H9 (cell line): ENCODE data around the gene NFYC. TPM values are rescaled to one million over a fixed set of nuclear protein-coding genes. Genes with fewer than 3 reads are reported as not detected.
A peak's percentile ranks its signal among the peaks of the same experiment; 100 is the strongest.

ENCODE experiments used
- DNase-seq: peaks from one replicate; pipeline ENCODE4 v3.0.0-alpha.2; 2017
- H2AFZ ChIP-seq: one replicate; pipeline ENCODE4 v1.6.1; 2013; ENCODE audit warnings: mild to moderate bottlenecking, low read length, control low read depth, moderate library complexity
- H2AK5ac ChIP-seq: 2 replicates; pipeline ENCODE4 v1.6.1; 2013; ENCODE audit warnings: low read length, control low read depth, mixed read lengths; ENCODE audit not compliant: insufficient read length
- H2BK120ac ChIP-seq: one replicate; pipeline ENCODE4 v1.6.1; 2013; ENCODE audit warnings: low read depth, mild to moderate bottlenecking, low read length, control low read depth, inconsistent platforms; ENCODE audit not compliant: poor library complexity, severe bottlenecking
- H2BK12ac ChIP-seq: 2 replicates; pipeline ENCODE4 v1.6.1; 2013; ENCODE audit warnings: low read length, control low read depth, mixed read lengths, low read depth; ENCODE audit not compliant: insufficient read length
- H2BK15ac ChIP-seq: 2 replicates; pipeline ENCODE4 v1.6.1; 2013; ENCODE audit warnings: low read depth, low read length, control low read depth
- H2BK20ac ChIP-seq: one replicate; pipeline ENCODE4 v1.6.1; 2013; ENCODE audit warnings: low read depth, mild to moderate bottlenecking, low read length, control low read depth, inconsistent platforms; ENCODE audit not compliant: poor library complexity, severe bottlenecking
- H2BK5ac ChIP-seq: 2 replicates; pipeline ENCODE4 v1.6.1; 2013; ENCODE audit warnings: low read length, control low read depth, mixed read lengths; ENCODE audit not compliant: insufficient read length
- H3K14ac ChIP-seq: 2 replicates; pipeline ENCODE4 v1.6.1; 2013; ENCODE audit warnings: low read length, control low read depth; ENCODE audit not compliant: insufficient read depth
- H3K18ac ChIP-seq: 2 replicates; pipeline ENCODE4 v1.6.1; 2013; ENCODE audit warnings: low read depth, mild to moderate bottlenecking, mixed read lengths, low read length, control low read depth; ENCODE audit not compliant: insufficient read length
- H3K23ac ChIP-seq: 2 replicates; pipeline ENCODE4 v1.6.1; 2013; ENCODE audit warnings: low read length, control low read depth, mixed read lengths, low read depth; ENCODE audit not compliant: insufficient read length
- H3K23me2 ChIP-seq: 2 replicates; pipeline ENCODE4 v1.6.1; 2013; ENCODE audit warnings: low read depth, mild to moderate bottlenecking, mixed read lengths, low read length, control low read depth; ENCODE audit not compliant: insufficient read length, poor library complexity, severe bottlenecking
- H3K27ac ChIP-seq: 2 replicates; pipeline ENCODE4 v1.5.1; 2013; ENCODE audit warnings: low read length, control low read depth, mixed read lengths, low read depth; ENCODE audit not compliant: insufficient read length
- H3K27me3 ChIP-seq: 2 replicates; pipeline ENCODE4 v1.6.1; 2013; ENCODE audit warnings: low read length, control low read depth, inconsistent platforms; ENCODE audit not compliant: insufficient read depth
- H3K4ac ChIP-seq: 2 replicates; pipeline ENCODE4 v1.6.1; 2013; ENCODE audit warnings: low read depth, mild to moderate bottlenecking, control low read depth, inconsistent platforms, low read length, moderate library complexity
- H3K4me1 ChIP-seq: 2 replicates; pipeline ENCODE4 v1.6.1; 2013; ENCODE audit warnings: low read length, control low read depth, inconsistent platforms; ENCODE audit not compliant: insufficient read depth
- H3K4me2 ChIP-seq: 2 replicates; pipeline ENCODE4 v1.6.1; 2013; ENCODE audit warnings: low read length, control low read depth, mixed read lengths; ENCODE audit not compliant: insufficient read length, insufficient read depth
- H3K56ac ChIP-seq: 2 replicates; pipeline ENCODE4 v1.6.1; 2013; ENCODE audit warnings: low read depth, mild to moderate bottlenecking, mixed read lengths, low read length, control low read depth; ENCODE audit not compliant: insufficient read length
- H3K79me1 ChIP-seq: 2 replicates; pipeline ENCODE4 v1.6.1; 2013; ENCODE audit warnings: low read depth, mild to moderate bottlenecking, moderate library complexity, low read length, control low read depth, inconsistent platforms; ENCODE audit not compliant: insufficient read depth, poor library complexity, severe bottlenecking
- H3K79me2 ChIP-seq: 2 replicates; pipeline ENCODE4 v1.6.1; 2013; ENCODE audit warnings: low read length, control low read depth, inconsistent platforms; ENCODE audit not compliant: insufficient read depth
- H3K9ac ChIP-seq: 2 replicates; pipeline ENCODE4 v1.6.1; 2013; ENCODE audit warnings: low read length, control low read depth, mixed read lengths; ENCODE audit not compliant: insufficient read length; ENCODE audit errors: extremely low read depth
- H3K9me3 ChIP-seq: one replicate; pipeline ENCODE4 v1.6.1; 2013; ENCODE audit warnings: low read depth, low read length, inconsistent platforms; ENCODE audit not compliant: control insufficient read depth
- H3T11ph ChIP-seq: one replicate; pipeline ENCODE4 v1.6.1; 2013; ENCODE audit warnings: mild to moderate bottlenecking, low read length, control low read depth, inconsistent platforms
- H4K20me1 ChIP-seq: one replicate; pipeline ENCODE4 v1.6.1; 2013; ENCODE audit not compliant: control insufficient read depth, insufficient read length, insufficient read depth
- H4K5ac ChIP-seq: 2 replicates; pipeline ENCODE4 v1.6.1; 2013; ENCODE audit warnings: low read depth, mild to moderate bottlenecking, mixed read lengths, low read length, control low read depth; ENCODE audit not compliant: insufficient read length
- H4K8ac ChIP-seq: replicated peaks from 2 replicates; pipeline ENCODE4 v1.6.1; 2013; ENCODE audit warnings: low read length, control low read depth, mixed read lengths, low read depth; ENCODE audit not compliant: insufficient read length
- H4K91ac ChIP-seq: 2 replicates; pipeline ENCODE4 v1.6.1; 2013; ENCODE audit warnings: low read depth, mild to moderate bottlenecking, moderate library complexity, mixed read lengths, low read length, control low read depth; ENCODE audit not compliant: insufficient read length
- H3K27ac Mint-ChIP-seq, 3 experiments: 2 replicates in 2 of 3; 3 replicates in 1 of 3; pipeline ENCODE4 v1.8.0; 2020 to 2021; ENCODE audit warnings: mixed read lengths in 3 of 3, mild to moderate bottlenecking in 1 of 3, moderate library complexity in 1 of 3
- H3K27me3 Mint-ChIP-seq: 2 replicates; pipeline ENCODE4 v1.8.0; 2021; ENCODE audit warnings: low read depth, mild to moderate bottlenecking, moderate library complexity, mixed read lengths
- H3K36me3 Mint-ChIP-seq, 3 experiments: 2 replicates in 2 of 3; 3 replicates in 1 of 3; pipeline ENCODE4 v1.8.0; 2020 to 2021; ENCODE audit warnings: low read depth in 3 of 3, mixed read lengths in 3 of 3; ENCODE audit not compliant: insufficient read depth in 1 of 3
- H3K4me1 Mint-ChIP-seq, 2 experiments: 2 replicates each; pipeline ENCODE4 v1.8.0; 2020; ENCODE audit warnings: mixed read lengths in 2 of 2
- H3K4me3 Mint-ChIP-seq, 2 experiments: 2 replicates in 1 of 2; 3 replicates in 1 of 2; pipeline ENCODE4 v1.8.0; 2020 to 2021; ENCODE audit warnings: mild to moderate bottlenecking in 2 of 2, mixed read lengths in 2 of 2, moderate library complexity in 1 of 2
- H3K9me3 Mint-ChIP-seq, 2 experiments: 2 replicates in 1 of 2; 3 replicates in 1 of 2; pipeline ENCODE4 v1.8.0; 2020; ENCODE audit warnings: mild to moderate bottlenecking in 2 of 2, mixed read lengths in 2 of 2, moderate library complexity in 1 of 2
- WGBS: extraction: QIAGEN DNeasy Blood & Tissue Kit; methylation state at CpG from one replicate; pipeline ENCODE4 v1.1.7; 2013; ENCODE audit warnings: missing lambda C conversion rate, low lambda C conversion rate, mixed read lengths; ENCODE audit not compliant: insufficient read length; ENCODE audit errors: extremely low coverage; 5-methylcytosine and 5-hydroxymethylcytosine counted together
- total RNA-seq: library from RNA; stranded (reverse); gene quantifications from 2 replicates; pipeline ENCODE4 v1.2.1, GENCODE V29; 2021
- TF ChIP-seq, protein P1 (sequence below): fragments of 200-600 bp; sonication (generic); conservative IDR thresholded peaks from 3 replicates; pipeline ENCODE4 v1.8.0; 2021; ENCODE audit warnings: antibody characterized with exemption, mild to moderate bottlenecking

NFYC gene
- total RNA-seq, 1 experiment from 2014 or later = 54.7 TPM

- Histone ChIP-seq H3K18ac (peak overlapping the region; percentile 80), H2BK120ac (no peak overlapping the region), H3K4ac (no peak overlapping the region), H4K20me1 (no peaks in the 10 kb centered on the region), H4K8ac (no peak overlapping the region), H2AFZ (no peak overlapping the region), H3K56ac (no peak overlapping the region), H4K91ac (peak overlapping the region; percentile 43), H3K23ac (no peak overlapping the region), H3K9ac (no peak overlapping the region), H2BK12ac (no peak overlapping the region), H2AK5ac (no peak overlapping the region), H3K14ac (peak overlapping the region; percentile 74), H4K5ac (no peak overlapping the region), H3K27ac (no peak overlapping the region), H2BK15ac (no peak overlapping the region), H3K27me3 (no peaks in the 10 kb centered on the region), H3T11ph (no peak overlapping the region), H2BK5ac (no peak overlapping the region), H3K4me1 (peaks cover 5% of the 10 kb centered on the region; the same call in 1 of the 2 replicates), H3K9me3 (no peaks in the 10 kb centered on the region), H2BK20ac (no peak overlapping the region), H3K79me2 (no peaks in the 10 kb centered on the region), H3K4me2 (no peak overlapping the region), H3K23me2 (no peaks in the 10 kb centered on the region), H3K79me1 (no peaks in the 10 kb centered on the region)
- TF ChIP-seq, protein P1, sequence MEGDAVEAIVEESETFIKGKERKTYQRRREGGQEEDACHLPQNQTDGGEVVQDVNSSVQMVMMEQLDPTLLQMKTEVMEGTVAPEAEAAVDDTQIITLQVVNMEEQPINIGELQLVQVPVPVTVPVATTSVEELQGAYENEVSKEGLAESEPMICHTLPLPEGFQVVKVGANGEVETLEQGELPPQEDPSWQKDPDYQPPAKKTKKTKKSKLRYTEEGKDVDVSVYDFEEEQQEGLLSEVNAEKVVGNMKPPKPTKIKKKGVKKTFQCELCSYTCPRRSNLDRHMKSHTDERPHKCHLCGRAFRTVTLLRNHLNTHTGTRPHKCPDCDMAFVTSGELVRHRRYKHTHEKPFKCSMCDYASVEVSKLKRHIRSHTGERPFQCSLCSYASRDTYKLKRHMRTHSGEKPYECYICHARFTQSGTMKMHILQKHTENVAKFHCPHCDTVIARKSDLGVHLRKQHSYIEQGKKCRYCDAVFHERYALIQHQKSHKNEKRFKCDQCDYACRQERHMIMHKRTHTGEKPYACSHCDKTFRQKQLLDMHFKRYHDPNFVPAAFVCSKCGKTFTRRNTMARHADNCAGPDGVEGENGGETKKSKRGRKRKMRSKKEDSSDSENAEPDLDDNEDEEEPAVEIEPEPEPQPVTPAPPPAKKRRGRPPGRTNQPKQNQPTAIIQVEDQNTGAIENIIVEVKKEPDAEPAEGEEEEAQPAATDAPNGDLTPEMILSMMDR = no peak
- Mint-ChIP-seq H3K36me3 (no peaks in the 10 kb centered on the region), H3K9me3 (no peaks in the 10 kb centered on the region), H3K27ac (peak overlapping the region; percentile 58 to 96 (median 91); a peak in 6 of 7 replicates), H3K4me1 (peaks cover 20 to 41% of the 10 kb centered on the region in 2 experiments), H3K4me3 (peak overlapping the region; percentile 18 to 64), H3K27me3 (peaks cover 9% of the 10 kb centered on the region)
- WGBS = no CpG with 5 or more reads among the region's 8 CpGs
- DNase-seq = no peak
Measured at GRCh38 chr1:40663324-40664166, 28.0 kb upstream of the NFYC start.
